ENCODE measurements around the gene HYDIN. TPM values are rescaled to one million over a fixed set of nuclear protein-coding genes. Genes with fewer than 3 reads are reported as not detected.

The HYDIN gene
- total and polyA plus RNA-seq, 9 of the 15 experiments (the other 6 are each of a cell fraction or from before 2014, with no cell fraction given) = 0.08 to 0.43 (median 0.14) TPM; not detected in 1

GRCh38 chr16:71242036-71242435 is 11.5 kb upstream of the HYDIN start:
- in situ Hi-C loops (cut with MboI) (no loop called here), intact Hi-C loops (cut with micrococcal nuclease) (no loop called here)
- FAIRE-seq = no peak
- H3K79me2 ChIP-seq (ENCODE audit: control insufficient read depth, insufficient read depth, low read length) = no peaks in the 10 kb centered on the region
- TF ChIP-seq FOSL1 (tag; conservative IDR thresholded peaks at IDR 0.05) = no peak
- TF ChIP-seq POLR2AphosphoS2 (IDR thresholded peaks at IDR 0.05; ENCODE audit: low read length) = no peak
- no peak for TF ChIP-seq ZNF444 (CRISPR knock-in tag; IDR thresholded peaks at IDR 0.05)
- TF ChIP-seq MEIS2 (IDR thresholded peaks at IDR 0.05; ENCODE audit: partially characterized antibody) = no peak
- no peak for TF ChIP-seq BRF2 (IDR thresholded peaks at IDR 0.05; ENCODE audit: borderline replicate concordance, insufficient read depth, insufficient read length)
- TF ChIP-seq SNAPC5 (CRISPR knock-in tag; IDR thresholded peaks at IDR 0.05) = no peak
- no peak for TF ChIP-seq SIN3B (IDR thresholded peaks at IDR 0.05; ENCODE audit: low read depth)
- TF ChIP-seq ZNF584 (CRISPR knock-in tag; IDR thresholded peaks at IDR 0.05; ENCODE audit: low read depth) = no peak
- no peak for ATAC-seq
- H3K9ac ChIP-seq (ENCODE audit: insufficient read depth in 1 of 2, low read depth in 2 of 2, low read length in 2 of 2) = no peak overlapping the region
- no peak overlapping the region for H3K27ac ChIP-seq (ENCODE audit: extremely low read depth, low read depth, low read length)
- no peak overlapping the region for H3K4me3 ChIP-seq
- no peaks in the 10 kb centered on the region for H3K4me1 ChIP-seq (replicated peaks in 1 of 2; ENCODE audit: control insufficient read depth in 2 of 2, insufficient read depth in 2 of 2, low read length in 2 of 2)
- H2AFZ ChIP-seq (ENCODE audit: low read depth, low read length) = no peak overlapping the region
- ChIA-PET CTCF (ENCODE audit: low intra/inter-chr PET ratio) (no interaction called here), POLR2A (no interaction called here)
- H3K27me3 ChIP-seq (ENCODE audit: control insufficient read depth in 2 of 2, insufficient read depth in 2 of 2, low read length in 2 of 2) = peaks cover 0 to 2% of the 10 kb centered on the region in 2 experiments; a peak in 1 of 5 replicates
- no TSS peak for BruUV-seq (replicated peaks)
- H3K4me2 ChIP-seq (ENCODE audit: insufficient read depth, low read length) = no peak overlapping the region
- no peaks in the 10 kb centered on the region for H3K36me3 ChIP-seq (ENCODE audit: control insufficient read depth, insufficient read depth, low read length)
- no peak for DNase-seq (ENCODE audit: extremely low read depth in 1 of 4, low spot score in 3 of 4)
- H4K20me1 ChIP-seq (replicated peaks; ENCODE audit: control insufficient read depth, insufficient read depth, low read length) = no peaks in the 10 kb centered on the region
- no peaks in the 10 kb centered on the region for H3K9me1 ChIP-seq (ENCODE audit: control insufficient read depth, insufficient read depth, low read length)
- WGBS (ENCODE audit: insufficient coverage, low coverage, missing lambda C conversion rate) = 0% methylated on average over 4 of the region's 4 CpGs
- no peaks in the 10 kb centered on the region for H3K9me3 ChIP-seq (replicated peaks; ENCODE audit: control insufficient read depth, insufficient read depth, low read depth, low read length)
